MM.1S (cell line): ENCODE data around the gene WDFY2.

ENCODE experiments used
- DNase-seq: peaks from one replicate; pipeline ENCODE4 v3.0.0-alpha.2; 2015
- H2AFZ ChIP-seq: fragments of 300-600 bp; sonication (generic); 2 replicates; pipeline ENCODE4 v1.6.0; 2016; ENCODE audit warnings: antibody characterized with exemption, low read length
- H3F3A ChIP-seq: fragments of 300-600 bp; sonication (generic); 2 replicates; pipeline ENCODE4 v1.6.1; 2016; ENCODE audit warnings: mild to moderate bottlenecking, antibody characterized with exemption, low read length, moderate library complexity, mixed read lengths; ENCODE audit not compliant: insufficient read depth
- H3K27ac ChIP-seq: fragments of 300-600 bp; sonication (generic); 2 replicates; pipeline ENCODE4 v1.5.1; 2016; ENCODE audit warnings: mild to moderate bottlenecking, low read length
- H3K27me3 ChIP-seq: fragments of 300-600 bp; sonication (generic); replicated peaks from 2 replicates; pipeline ENCODE4 v1.6.0; 2016; ENCODE audit warnings: low read length; ENCODE audit not compliant: insufficient read depth
- H3K36me3 ChIP-seq: fragments of 300-600 bp; sonication (generic); replicated peaks from 2 replicates; pipeline ENCODE4 v1.6.1; 2016; ENCODE audit warnings: mild to moderate bottlenecking, low read length, mixed read lengths; ENCODE audit not compliant: insufficient read depth
- H3K4me1 ChIP-seq: fragments of 300-600 bp; sonication (generic); 2 replicates; pipeline ENCODE4 v1.6.1; 2016; ENCODE audit warnings: low read length, mixed read lengths
- H3K4me2 ChIP-seq: fragments of 300-600 bp; sonication (generic); 2 replicates; pipeline ENCODE4 v1.6.0; 2016; ENCODE audit warnings: low read depth, low read length
- H3K4me3 ChIP-seq: fragments of 300-600 bp; sonication (generic); 2 replicates; pipeline ENCODE4 v1.5.1; 2016; ENCODE audit warnings: low read length, mixed read lengths
- H3K79me2 ChIP-seq: fragments of 300-600 bp; sonication (generic); 2 replicates; pipeline ENCODE4 v1.6.1; 2016; ENCODE audit warnings: mixed run types, low read length, mixed read lengths
- H3K9ac ChIP-seq: fragments of 300-600 bp; sonication (generic); 2 replicates; pipeline ENCODE4 v1.6.1; 2016; ENCODE audit warnings: low read length, mixed read lengths
- H3K9me2 ChIP-seq: fragments of 300-600 bp; sonication (generic); replicated peaks from 2 replicates; pipeline ENCODE4 v1.6.1; 2016; ENCODE audit warnings: mild to moderate bottlenecking, low read length, mixed read lengths; ENCODE audit not compliant: insufficient read depth
- H3K9me3 ChIP-seq: fragments of 300-600 bp; sonication (generic); replicated peaks from 2 replicates; pipeline ENCODE4 v1.6.1; 2016; ENCODE audit warnings: mild to moderate bottlenecking, low read length, mixed read lengths; ENCODE audit not compliant: insufficient read depth
- H4K20me1 ChIP-seq: fragments of 300-600 bp; sonication (generic); 2 replicates; pipeline ENCODE4 v1.6.1; 2016; ENCODE audit warnings: mild to moderate bottlenecking, low read length, moderate library complexity, mixed read lengths; ENCODE audit not compliant: insufficient read depth
- EZH2 ChIP-seq: fragments of 300-600 bp; sonication (generic); optimal IDR thresholded peaks from 2 replicates; pipeline ENCODE3; 2017; ENCODE audit warnings: low read depth, mild to moderate bottlenecking, antibody characterized with exemption, low read length, mixed read lengths
- EZH2phosphoT487 ChIP-seq: fragments of 300-600 bp; sonication (generic); IDR thresholded peaks from 2 replicates; pipeline ENCODE4 v1.6.1; 2018; ENCODE audit warnings: antibody characterized with exemption, low read length
- TF ChIP-seq, protein P1 (sequence below): fragments of 300-600 bp; sonication (generic); IDR thresholded peaks from 2 replicates; pipeline ENCODE4 v1.5.1; 2016; ENCODE audit warnings: antibody characterized with exemption, low read length, mixed read lengths

The WDFY2 gene

DNA sequence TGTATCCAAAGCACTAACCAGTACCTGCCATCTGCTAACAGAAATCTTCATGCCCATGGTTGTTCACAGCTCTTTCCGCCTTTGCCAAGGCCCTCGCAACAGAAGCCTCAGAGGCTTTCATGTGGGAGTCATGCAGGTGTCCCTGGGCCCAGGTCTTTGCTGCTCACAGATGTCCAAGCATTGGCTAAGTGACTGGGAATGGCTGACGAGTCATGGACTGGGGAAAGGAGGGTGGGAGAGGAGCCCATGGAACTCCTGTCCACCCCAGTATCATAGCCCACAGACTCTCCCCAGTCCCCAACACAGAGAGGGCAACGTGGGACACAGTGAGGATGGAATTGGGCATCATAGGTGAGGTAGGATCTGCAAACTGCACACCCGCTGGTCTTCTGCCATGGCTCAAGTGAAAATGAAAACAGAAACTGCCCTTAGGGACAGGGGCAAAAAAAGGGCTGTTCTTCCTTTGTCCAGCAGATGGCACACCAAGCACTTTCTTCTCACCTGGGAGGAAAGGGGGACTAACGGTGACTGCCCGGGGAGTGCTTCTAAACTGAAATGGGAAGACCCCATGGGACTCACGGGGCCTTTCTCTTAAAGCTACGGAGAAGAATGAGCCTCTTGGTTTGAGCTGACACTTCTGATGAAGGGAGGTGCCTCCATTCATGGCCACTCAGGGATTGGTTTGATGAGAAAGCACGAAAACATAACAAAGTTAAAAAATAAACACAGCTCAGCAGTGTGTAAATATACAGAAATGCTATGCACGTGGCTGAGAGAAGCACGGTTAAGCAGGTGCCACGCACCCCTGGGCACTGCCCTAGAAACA is 230.8 kb downstream of the WDFY2 start:
- Histone ChIP-seq H3K9me2 (no peaks in the 10 kb centered on the region), H3K9ac (peak overlapping the region; percentile 44; the same call in 1 of the 2 replicates), H2AFZ (peak overlapping the region; percentile 84), H3K36me3 (no peaks in the 10 kb centered on the region), H3K27me3 (no peaks in the 10 kb centered on the region), H3K4me1 (0 out of 2 replicates have a peak, but pooled peaks cover 6% of the 10 kb centered on the region), H3K79me2 (no peaks in the 10 kb centered on the region), H3K4me3 (peak overlapping the region; percentile 52), H4K20me1 (no peaks in the 10 kb centered on the region), H3K9me3 (no peaks in the 10 kb centered on the region), H3F3A (no peaks in the 10 kb centered on the region), H3K4me2 (peak overlapping the region; percentile 66), H3K27ac (peak overlapping the region; percentile 53; the same call in 1 of the 2 replicates)
- peak; percentile 69 for DNase-seq
- TF ChIP-seq EZH2: no peak
- TF ChIP-seq, protein P1, sequence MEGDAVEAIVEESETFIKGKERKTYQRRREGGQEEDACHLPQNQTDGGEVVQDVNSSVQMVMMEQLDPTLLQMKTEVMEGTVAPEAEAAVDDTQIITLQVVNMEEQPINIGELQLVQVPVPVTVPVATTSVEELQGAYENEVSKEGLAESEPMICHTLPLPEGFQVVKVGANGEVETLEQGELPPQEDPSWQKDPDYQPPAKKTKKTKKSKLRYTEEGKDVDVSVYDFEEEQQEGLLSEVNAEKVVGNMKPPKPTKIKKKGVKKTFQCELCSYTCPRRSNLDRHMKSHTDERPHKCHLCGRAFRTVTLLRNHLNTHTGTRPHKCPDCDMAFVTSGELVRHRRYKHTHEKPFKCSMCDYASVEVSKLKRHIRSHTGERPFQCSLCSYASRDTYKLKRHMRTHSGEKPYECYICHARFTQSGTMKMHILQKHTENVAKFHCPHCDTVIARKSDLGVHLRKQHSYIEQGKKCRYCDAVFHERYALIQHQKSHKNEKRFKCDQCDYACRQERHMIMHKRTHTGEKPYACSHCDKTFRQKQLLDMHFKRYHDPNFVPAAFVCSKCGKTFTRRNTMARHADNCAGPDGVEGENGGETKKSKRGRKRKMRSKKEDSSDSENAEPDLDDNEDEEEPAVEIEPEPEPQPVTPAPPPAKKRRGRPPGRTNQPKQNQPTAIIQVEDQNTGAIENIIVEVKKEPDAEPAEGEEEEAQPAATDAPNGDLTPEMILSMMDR: peak; percentile 54
- no peak for TF ChIP-seq EZH2phosphoT487

DNA sequence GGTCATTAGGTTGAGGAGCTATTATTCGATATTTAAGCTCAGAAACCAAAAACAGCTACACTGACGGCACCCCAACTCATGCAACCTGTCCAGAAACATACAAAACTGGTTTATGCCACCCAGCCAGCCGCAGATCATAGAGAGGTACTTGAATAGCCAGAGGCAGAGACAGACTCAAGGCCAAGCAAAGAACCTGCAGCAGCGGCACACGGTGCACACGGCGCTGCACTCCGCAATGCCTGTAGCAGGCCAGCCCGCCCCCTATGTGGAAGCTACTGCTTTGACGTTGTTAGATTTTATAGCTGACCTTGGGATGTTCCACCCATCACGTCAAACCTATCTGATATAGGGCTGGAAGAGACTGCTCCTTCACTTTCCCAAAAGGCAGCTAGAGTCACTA is 231.6 kb downstream of the WDFY2 start:
- Histone ChIP-seq H3K27ac (no peak overlapping the region), H3K4me2 (no peak overlapping the region)

DNA sequence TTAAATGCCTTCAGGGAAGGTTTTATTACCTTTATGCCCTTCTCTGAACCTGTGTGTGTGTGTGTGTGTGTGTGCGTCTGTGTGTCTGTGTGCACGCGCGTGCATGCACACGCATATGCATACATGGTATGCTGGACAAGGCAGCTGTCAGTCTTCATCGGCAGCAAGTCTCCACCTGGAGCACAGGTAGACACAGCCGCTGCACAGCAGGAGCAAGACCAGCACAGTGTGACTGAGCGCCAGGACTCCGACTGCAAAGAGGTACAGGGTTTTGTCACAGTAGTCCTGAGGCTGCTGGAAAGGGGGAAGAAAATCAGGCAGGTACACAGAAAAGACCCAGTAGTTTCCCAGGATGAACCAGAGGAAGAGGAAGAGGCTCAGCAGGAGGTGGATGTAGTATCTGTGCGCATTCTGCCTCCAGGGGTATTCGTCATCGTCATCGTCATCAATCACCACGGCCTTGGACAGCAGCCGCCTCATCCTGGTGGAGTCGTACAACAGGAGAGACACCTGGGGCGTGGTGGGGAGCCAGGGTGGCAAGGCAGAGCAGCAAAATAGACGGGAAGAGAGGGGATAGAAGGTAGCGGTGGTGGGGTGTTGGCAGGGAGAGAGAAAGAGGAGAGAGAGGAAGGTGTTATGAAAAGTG is 232.5 kb downstream of the WDFY2 start:
- Histone ChIP-seq H3K9me3 (no peaks in the 10 kb centered on the region), H4K20me1 (no peaks in the 10 kb centered on the region), H3K79me2 (no peaks in the 10 kb centered on the region), H3K27ac (no peak overlapping the region), H3K9me2 (no peaks in the 10 kb centered on the region), H3K4me2 (no peak overlapping the region), H3K4me3 (no peak overlapping the region), H3F3A (no peaks in the 10 kb centered on the region), H3K4me1 (0 out of 2 replicates have a peak, but pooled peaks cover 6% of the 10 kb centered on the region), H3K9ac (no peak overlapping the region), H3K27me3 (no peaks in the 10 kb centered on the region), H3K36me3 (no peaks in the 10 kb centered on the region), H2AFZ (no peak overlapping the region)
- TF ChIP-seq, protein P1: no peak
- TF ChIP-seq EZH2phosphoT487 (no peak), EZH2 (no peak)
- DNase-seq: no peak

More for the DNA sequence above, 231.6 kb downstream of the WDFY2 start:
- H3K4me3 ChIP-seq: no peak overlapping the region
- H3K9ac ChIP-seq: no peak overlapping the region
- no peaks in the 10 kb centered on the region for H3F3A ChIP-seq
- H3K9me3 ChIP-seq: no peaks in the 10 kb centered on the region
- no peak overlapping the region for H2AFZ ChIP-seq
- H4K20me1 ChIP-seq: no peaks in the 10 kb centered on the region
- TF ChIP-seq, protein P1: no peak
- TF ChIP-seq EZH2phosphoT487: no peak
- TF ChIP-seq EZH2: no peak
- no peaks in the 10 kb centered on the region for H3K36me3 ChIP-seq
- H3K79me2 ChIP-seq: no peaks in the 10 kb centered on the region
- no peaks in the 10 kb centered on the region for H3K27me3 ChIP-seq
- 0 out of 2 replicates have a peak, but pooled peaks cover 6% of the 10 kb centered on the region for H3K4me1 ChIP-seq
- H3K9me2 ChIP-seq: no peaks in the 10 kb centered on the region
- no peak for DNase-seq
